Effector memory CD8-positive, alpha-beta T cell (primary cell): Measurements from ENCODE around the gene SYNE1.
"Not testable (repeated sequence)": the region's sequence is repeated elsewhere in the genome, so short reads cannot be mapped to it uniquely, and the experiment has no call there.

Source experiments
- ATAC-seq: fragments of 150-1000 bp; cut with Tn5 transposase; replicated peaks from 2 replicates; pipeline ENCODE4 v1.10.0; 2021; ENCODE audit warnings: mild to moderate bottlenecking, moderate library complexity
- DNase-seq, 3 experiments: peaks; one replicate each; pipeline ENCODE4 v3.0.0; 2021
- H3K27ac Mint-ChIP-seq, 2 donors: one replicate each; pipeline ENCODE4 v1.8.0; 2022; ENCODE audit warnings: mild to moderate bottlenecking in 2 of 2, mixed read lengths in 2 of 2, moderate library complexity in 2 of 2
- H3K27me3 Mint-ChIP-seq, 2 donors: one replicate each; pipeline ENCODE4 v1.8.0; 2022; ENCODE audit warnings: mixed read lengths in 2 of 2
- H3K36me3 Mint-ChIP-seq: one replicate; pipeline ENCODE4 v1.8.0; 2022; ENCODE audit warnings: mild to moderate bottlenecking, moderate library complexity, mixed read lengths; ENCODE audit not compliant: insufficient read depth
- H3K4me1 Mint-ChIP-seq, 2 donors: one replicate each; pipeline ENCODE4 v1.8.0; 2022; ENCODE audit warnings: low read depth in 2 of 2, mixed read lengths in 2 of 2
- H3K4me3 Mint-ChIP-seq, 2 donors: one replicate each; pipeline ENCODE4 v1.8.0; 2022; ENCODE audit warnings: mild to moderate bottlenecking in 2 of 2, mixed read lengths in 2 of 2, moderate library complexity in 2 of 2
- H3K9me3 Mint-ChIP-seq, 2 donors: one replicate each; pipeline ENCODE4 v1.8.0; 2022; ENCODE audit warnings: mixed read lengths in 2 of 2

The SYNE1 gene

GRCh38 chr6:152146385-152146784 lies 490.8 kb downstream of the SYNE1 start:
- ATAC-seq (no peak), DNase-seq (no peak)
- Mint-ChIP-seq H3K4me1 (peaks cover 11 to 21% of the 10 kb centered on the region in 2 donors), H3K27ac (peak overlapping the region; percentile 38 to 65), H3K27me3 (no peaks in the 10 kb centered on the region), H3K36me3 (peaks cover 86% of the 10 kb centered on the region), H3K9me3 (no peaks in the 10 kb centered on the region), H3K4me3 (no peak overlapping the region)

GRCh38 chr6:152143359-152143758 lies 493.8 kb downstream of the SYNE1 start:
- peaks cover 8 to 15% of the 10 kb centered on the region in 2 donors for H3K4me1 Mint-ChIP-seq
- H3K9me3 Mint-ChIP-seq: no peaks in the 10 kb centered on the region
- no peak overlapping the region for H3K4me3 Mint-ChIP-seq
- H3K27ac Mint-ChIP-seq: no peak overlapping the region
- no peaks in the 10 kb centered on the region for H3K27me3 Mint-ChIP-seq
- ATAC-seq (no peak), DNase-seq (no peak)
- H3K36me3 Mint-ChIP-seq: peaks cover 85% of the 10 kb centered on the region

- Mint-ChIP-seq H3K4me3 (no peak overlapping the region), H3K36me3 (peaks cover 85% of the 10 kb centered on the region), H3K27ac (no peak overlapping the region), H3K4me1 (peaks cover 4 to 11% of the 10 kb centered on the region in 2 donors), H3K27me3 (no peaks in the 10 kb centered on the region), H3K9me3 (no peaks in the 10 kb centered on the region)
- DNase-seq: no peak
- no peak for ATAC-seq
Observed at GRCh38 chr6:152142105-152142504, 495.1 kb downstream of the SYNE1 start.

- not testable (repeated sequence) for DNase-seq, H3K4me1 Mint-ChIP-seq, H3K9me3 Mint-ChIP-seq, H3K27me3 Mint-ChIP-seq, H3K4me3 Mint-ChIP-seq, ATAC-seq
- Mint-ChIP-seq H3K36me3 (peaks cover 90% of the 10 kb centered on the region), H3K27ac (peak overlapping the region in 1 of 2 donors; percentile 67)
Observed at GRCh38 chr6:152138344-152138743, 498.8 kb downstream of the SYNE1 start.

- no peak for ATAC-seq
- peaks cover 99% of the 10 kb centered on the region for H3K36me3 Mint-ChIP-seq
- no peak for DNase-seq
- no peaks in the 10 kb centered on the region for H3K27me3 Mint-ChIP-seq
- no peak overlapping the region for H3K4me3 Mint-ChIP-seq
- peaks cover 0 to 2% of the 10 kb centered on the region in 2 donors for H3K4me1 Mint-ChIP-seq
- H3K9me3 Mint-ChIP-seq: no peaks in the 10 kb centered on the region
- H3K27ac Mint-ChIP-seq: peak overlapping the region in 1 of 2 donors; percentile 72
Observed at GRCh38 chr6:152136449-152136825, 500.7 kb downstream of the SYNE1 start.

GRCh38 chr6:152135755-152136448 lies 501.3 kb downstream of the SYNE1 start:
- peak overlapping the region in 1 of 2 donors; percentile 73 for H3K27ac Mint-ChIP-seq
- no peaks in the 10 kb centered on the region for H3K27me3 Mint-ChIP-seq
- H3K4me1 Mint-ChIP-seq: peaks cover 0 to 2% of the 10 kb centered on the region in 2 donors
- peaks cover 100% of the 10 kb centered on the region for H3K36me3 Mint-ChIP-seq
- no peak for DNase-seq
- H3K4me3 Mint-ChIP-seq: no peak overlapping the region
- no peaks in the 10 kb centered on the region for H3K9me3 Mint-ChIP-seq
- no peak for ATAC-seq

GRCh38 chr6:152130441-152130840 lies 506.7 kb downstream of the SYNE1 start:
- ATAC-seq: no peak
- no peak overlapping the region for H3K4me3 Mint-ChIP-seq
- no peak for DNase-seq
- H3K4me1 Mint-ChIP-seq: peaks cover 0 to 3% of the 10 kb centered on the region in 2 donors
- no peaks in the 10 kb centered on the region for H3K27me3 Mint-ChIP-seq
- H3K27ac Mint-ChIP-seq: peak overlapping the region; percentile 51 to 78
- H3K36me3 Mint-ChIP-seq: peaks cover 87% of the 10 kb centered on the region
- no peaks in the 10 kb centered on the region for H3K9me3 Mint-ChIP-seq

- Mint-ChIP-seq H3K27me3 (no peaks in the 10 kb centered on the region), H3K4me3 (no peak overlapping the region), H3K27ac (peak overlapping the region; percentile 78 to 88), H3K36me3 (peaks cover 85% of the 10 kb centered on the region), H3K4me1 (peaks cover 0 to 5% of the 10 kb centered on the region in 2 donors), H3K9me3 (no peaks in the 10 kb centered on the region)
- DNase-seq: no peak
- no peak for ATAC-seq
Observed at GRCh38 chr6:152129691-152130151, 507.4 kb downstream of the SYNE1 start.

GRCh38 chr6:152127432-152128165 lies 509.6 kb downstream of the SYNE1 start:
- no peak overlapping the region for H3K4me3 Mint-ChIP-seq
- no peaks in the 10 kb centered on the region for H3K27me3 Mint-ChIP-seq
- H3K9me3 Mint-ChIP-seq: no peaks in the 10 kb centered on the region
- DNase-seq (no peak), ATAC-seq (no peak)
- H3K4me1 Mint-ChIP-seq: peaks cover 0 to 5% of the 10 kb centered on the region in 2 donors
- peak overlapping the region in 1 of 2 donors; percentile 78 for H3K27ac Mint-ChIP-seq
- H3K36me3 Mint-ChIP-seq: peaks cover 75% of the 10 kb centered on the region

GRCh38 chr6:152124429-152125074 lies 512.6 kb downstream of the SYNE1 start:
- ATAC-seq: no peak
- peaks cover 72% of the 10 kb centered on the region for H3K36me3 Mint-ChIP-seq
- no peaks in the 10 kb centered on the region for H3K9me3 Mint-ChIP-seq
- H3K4me1 Mint-ChIP-seq: peaks cover 0 to 5% of the 10 kb centered on the region in 2 donors
- DNase-seq: no peak
- H3K4me3 Mint-ChIP-seq: no peak overlapping the region
- peak overlapping the region; percentile 32 to 46 for H3K27ac Mint-ChIP-seq
- no peaks in the 10 kb centered on the region for H3K27me3 Mint-ChIP-seq

GRCh38 chr6:152123076-152123475 lies 514.1 kb downstream of the SYNE1 start:
- no peak for DNase-seq
- Mint-ChIP-seq H3K9me3 (peaks cover 0 to 1% of the 10 kb centered on the region in 2 donors), H3K27ac (peak overlapping the region in 1 of 2 donors; percentile 65), H3K36me3 (peaks cover 58% of the 10 kb centered on the region), H3K4me1 (peaks cover 0 to 8% of the 10 kb centered on the region in 2 donors), H3K27me3 (no peaks in the 10 kb centered on the region), H3K4me3 (no peak overlapping the region)
- no peak for ATAC-seq

GRCh38 chr6:152122434-152122833 lies 514.7 kb downstream of the SYNE1 start:
- Mint-ChIP-seq H3K4me3 (no peak overlapping the region), H3K27me3 (no peaks in the 10 kb centered on the region), H3K9me3 (peaks cover 0 to 1% of the 10 kb centered on the region in 2 donors), H3K36me3 (peaks cover 53% of the 10 kb centered on the region), H3K4me1 (peaks cover 0 to 12% of the 10 kb centered on the region in 2 donors), H3K27ac (peak overlapping the region in 1 of 2 donors; percentile 84)
- ATAC-seq: no peak
- DNase-seq: no peak

GRCh38 chr6:152121910-152122309 lies 515.3 kb downstream of the SYNE1 start:
- peaks cover 0 to 1% of the 10 kb centered on the region in 2 donors for H3K9me3 Mint-ChIP-seq
- ATAC-seq (no peak), DNase-seq (no peak)
- peak overlapping the region in 1 of 2 donors; percentile 84 for H3K27ac Mint-ChIP-seq
- H3K27me3 Mint-ChIP-seq: no peaks in the 10 kb centered on the region
- peaks cover 53% of the 10 kb centered on the region for H3K36me3 Mint-ChIP-seq
- peaks cover 0 to 12% of the 10 kb centered on the region in 2 donors for H3K4me1 Mint-ChIP-seq
- no peak overlapping the region for H3K4me3 Mint-ChIP-seq
